ENCODE measurements around the gene PPP1R3C. TPM values are rescaled to one million over a fixed set of nuclear protein-coding genes. Genes with fewer than 3 reads are reported as not detected.
A peak's percentile ranks its signal among the peaks of the same experiment; 100 is the strongest.

PPP1R3C gene
- total RNA-seq, 2 donors from 2014 or later: 58.0 to 250 TPM

DNA sequence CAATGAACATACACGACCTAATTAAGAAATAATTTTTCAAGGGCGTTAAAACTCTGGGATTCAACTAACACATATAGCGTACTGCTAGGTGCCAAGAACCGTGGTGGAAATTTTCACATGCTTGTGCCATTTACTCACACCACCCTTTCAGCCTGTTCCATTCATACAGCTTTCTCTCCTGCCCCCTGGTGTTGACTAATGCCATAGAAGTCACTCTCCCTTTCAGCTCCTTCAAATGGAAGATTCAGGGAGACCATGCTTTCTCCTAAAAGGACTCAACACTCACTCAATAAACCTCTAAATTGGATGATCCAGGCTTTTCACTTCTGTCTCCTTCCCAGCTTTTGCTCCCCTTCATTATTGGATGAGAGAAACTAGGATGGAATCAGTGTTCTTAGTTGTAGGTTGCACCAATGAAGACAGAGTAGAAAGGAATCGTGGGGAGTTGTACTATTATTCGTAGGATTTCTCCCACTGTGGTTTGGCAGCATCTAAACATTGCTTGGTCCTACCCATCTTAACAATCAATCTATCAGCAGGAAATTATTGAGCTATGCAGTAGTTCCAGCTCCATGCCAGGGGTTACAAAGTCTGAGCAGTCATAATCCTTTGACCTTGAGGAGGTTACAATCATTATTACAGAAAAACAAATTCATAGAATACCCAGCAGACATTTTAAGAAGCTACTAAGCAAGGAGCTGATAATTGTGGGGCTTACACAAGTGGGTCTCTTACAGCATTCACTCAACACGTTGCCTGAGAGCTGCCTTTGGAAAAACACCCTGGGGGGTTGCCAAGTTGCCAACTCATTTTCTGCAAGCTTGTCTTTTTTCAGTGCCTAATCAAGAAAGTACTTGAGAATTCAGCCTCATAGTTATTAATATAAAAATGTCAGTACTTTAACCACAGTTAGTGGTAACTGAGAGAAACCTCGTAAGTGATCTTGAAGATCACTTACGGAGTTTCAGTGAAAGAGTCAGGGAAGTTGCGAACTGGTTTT, 2.8 kb upstream of the PPP1R3C start:
- no peak overlapping the region for H3K4me3 ChIP-seq
- peaks cover under 1% of the 10 kb centered on the region for H3K36me3 ChIP-seq
- TF ChIP-seq CTCF (IDR thresholded peaks at IDR 0.05): peak; percentile 67 to 84
- no peaks in the 10 kb centered on the region for H3K9me3 ChIP-seq
- DNase-seq (ENCODE audit: low spot score): peak; percentile 77
- peak overlapping the region in 1 of 2 donors; percentile 65 for H3K27ac ChIP-seq
- peaks cover 0 to 25% of the 10 kb centered on the region in 2 donors for H3K4me1 ChIP-seq
- no peaks in the 10 kb centered on the region for H3K27me3 ChIP-seq

- DNase-seq (ENCODE audit: low spot score): no peak
- H3K36me3 ChIP-seq: peaks cover 8% of the 10 kb centered on the region
- no peaks in the 10 kb centered on the region for H3K9me3 ChIP-seq
- H3K27me3 ChIP-seq: no peaks in the 10 kb centered on the region
- peak overlapping the region in 1 of 2 donors; percentile 65 for H3K27ac ChIP-seq
- no peak for TF ChIP-seq CTCF (IDR thresholded peaks at IDR 0.05)
- peaks cover 0 to 25% of the 10 kb centered on the region in 2 donors for H3K4me1 ChIP-seq
- no peak overlapping the region for H3K4me3 ChIP-seq
These were observed 2.0 kb upstream of the PPP1R3C start for GRCh38 chr10:91634898-91635297.

- Histone ChIP-seq H3K27me3 (no peaks in the 10 kb centered on the region), H3K4me1 (peaks cover 0 to 25% of the 10 kb centered on the region in 2 donors), H3K4me3 (no peak overlapping the region), H3K36me3 (peaks cover 15% of the 10 kb centered on the region), H3K9me3 (no peaks in the 10 kb centered on the region), H3K27ac (peak overlapping the region; percentile 88 to 92)
- no peak for TF ChIP-seq CTCF (IDR thresholded peaks at IDR 0.05)
- DNase-seq (ENCODE audit: low spot score): no peak
These were observed 1.4 kb upstream of the PPP1R3C start for GRCh38 chr10:91634246-91634645.

- Histone ChIP-seq H3K27me3 (no peaks in the 10 kb centered on the region), H3K4me1 (peaks cover 0 to 35% of the 10 kb centered on the region in 2 donors), H3K9me3 (no peaks in the 10 kb centered on the region), H3K36me3 (peaks cover 41% of the 10 kb centered on the region), H3K4me3 (peak overlapping the region; percentile 64 to 69), H3K27ac (peak overlapping the region; percentile 88 to 92)
- no peak for DNase-seq (ENCODE audit: low spot score)
- TF ChIP-seq CTCF (IDR thresholded peaks at IDR 0.05): no peak
These were observed 2.2 kb downstream of the PPP1R3C start for GRCh38 chr10:91630625-91631024.

- Histone ChIP-seq H3K4me1 (peaks cover 0 to 30% of the 10 kb centered on the region in 2 donors), H3K27me3 (no peaks in the 10 kb centered on the region), H3K9me3 (no peaks in the 10 kb centered on the region), H3K4me3 (peak overlapping the region; percentile 64 to 69), H3K27ac (peak overlapping the region; percentile 88 to 92), H3K36me3 (peaks cover 48% of the 10 kb centered on the region)
- DNase-seq (ENCODE audit: low spot score): no peak
- TF ChIP-seq CTCF (IDR thresholded peaks at IDR 0.05): no peak
These were observed 2.9 kb downstream of the PPP1R3C start for GRCh38 chr10:91629715-91630549.

All from right atrium auricular region (tissue), 2 donors.